Stimulated activated CD8-positive, alpha-beta memory T cell treated with anti-CD3 and anti-CD28 coated beads, Interleukin-4, amount 100 ng/mL, for 24 hours (primary cell): ENCODE measurements around the gene AUH.

Source experiments
- DNase-seq: peaks from one replicate; pipeline ENCODE4 v3.0.0-alpha.2; 2020; ENCODE audit warnings: low read depth

Gene AUH

GRCh38 chr9:91245431-91246313, 116.0 kb downstream of the AUH start:
- no peak for DNase-seq

- no peak for DNase-seq
These were observed 118.7 kb downstream of the AUH start for GRCh38 chr9:91243029-91243428.

GRCh38 chr9:91241909-91242308, 119.8 kb downstream of the AUH start:
- no peak for DNase-seq

GRCh38 chr9:91240596-91241165, 121.0 kb downstream of the AUH start:
- DNase-seq: no peak

GRCh38 chr9:91239367-91240111, 122.2 kb downstream of the AUH start:
- DNase-seq: no peak

- DNase-seq: no peak
These were observed 127.2 kb downstream of the AUH start for GRCh38 chr9:91234523-91234922.

- no peak for DNase-seq
These were observed 130.1 kb downstream of the AUH start for GRCh38 chr9:91231619-91232018.

GRCh38 chr9:91223000-91223399, 138.7 kb downstream of the AUH start:
- no peak for DNase-seq

GRCh38 chr9:91222457-91222856, 139.3 kb downstream of the AUH start:
- DNase-seq: no peak

- no peak for DNase-seq
These were observed 140.4 kb downstream of the AUH start for GRCh38 chr9:91221332-91221731.

- no peak for DNase-seq
These were observed 141.1 kb downstream of the AUH start for GRCh38 chr9:91220491-91221135.

GRCh38 chr9:91220021-91220420, 141.7 kb downstream of the AUH start:
- no peak for DNase-seq

GRCh38 chr9:91219557-91219956, 142.2 kb downstream of the AUH start:
- DNase-seq: no peak

- DNase-seq: no peak
These were observed 144.3 kb downstream of the AUH start for GRCh38 chr9:91217388-91217787.

GRCh38 chr9:91214867-91215266, 146.9 kb downstream of the AUH start:
- no peak for DNase-seq

- DNase-seq: no peak
These were observed 147.6 kb downstream of the AUH start for GRCh38 chr9:91214086-91214485.

GRCh38 chr9:91212596-91213243, 149.0 kb downstream of the AUH start:
- no peak for DNase-seq

GRCh38 chr9:91211919-91212318, 149.8 kb downstream of the AUH start:
- DNase-seq: no peak

- DNase-seq: no peak
These were observed 150.3 kb downstream of the AUH start for GRCh38 chr9:91211414-91211813.

- no peak for DNase-seq
These were observed 151.4 kb downstream of the AUH start for GRCh38 chr9:91210318-91210717.

GRCh38 chr9:91208837-91209236, 152.9 kb downstream of the AUH start:
- DNase-seq: no peak

GRCh38 chr9:91208419-91208745, 153.3 kb downstream of the AUH start:
- DNase-seq: no peak
